SH-SY5Y (cell line): ENCODE results near the gene VSIG1.

ENCODE experiments used
- GATA2 ChIP-seq: IDR thresholded peaks from 2 replicates; pipeline ENCODE4 v1.6.1; 2011; ENCODE audit warnings: mild to moderate bottlenecking, low read depth, low read length
- GATA3 ChIP-seq: IDR thresholded peaks from 2 replicates; pipeline ENCODE4 v1.6.1; 2011; ENCODE audit warnings: low read depth, mild to moderate bottlenecking, low read length, moderate library complexity

GRCh38 chrX:107996124-107996523 is 48.7 kb upstream of the VSIG1 start:
- TF ChIP-seq GATA2 = no peak
- no peak for TF ChIP-seq GATA3
